Measurements from ENCODE around the gene YIF1A.
"Not testable (repeated sequence)": the region's sequence is repeated elsewhere in the genome, so short reads cannot be mapped to it uniquely, and the experiment has no call there.

The YIF1A gene

GRCh38 chr11:66328302-66329144 is 39.6 kb upstream of the YIF1A start:
- Mint-ChIP-seq H3K4me3 (peak overlapping the region; percentile 58 to 63), H3K4me1 (peaks cover 56% of the 10 kb centered on the region), H3K27ac (peak overlapping the region; percentile 22 to 69), H3K27me3 (no peaks in the 10 kb centered on the region), H3K9me3 (peaks cover 0 to 3% of the 10 kb centered on the region in 2 donors)
- DNase-seq (peak; percentile 82 to 90), ATAC-seq (peak; percentile 87)

DNA sequence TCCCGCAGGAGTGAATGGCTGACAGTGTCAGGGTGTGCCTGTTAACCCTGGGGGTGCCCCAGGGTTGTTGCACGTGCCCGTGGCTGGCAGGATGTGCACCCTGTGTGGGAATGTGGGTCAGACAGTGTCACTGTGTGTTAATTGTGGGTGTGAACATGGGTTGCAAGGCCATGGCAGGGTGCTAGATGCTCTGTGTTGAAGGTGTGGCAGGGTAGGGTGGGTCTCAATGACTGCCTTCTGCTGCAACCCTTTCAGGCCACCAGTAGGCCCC is 39.0 kb upstream of the YIF1A start:
- ATAC-seq (peak; percentile 56), DNase-seq (peak in 1 of 2 donors; percentile 46)
- Mint-ChIP-seq H3K27me3 (no peaks in the 10 kb centered on the region), H3K9me3 (peaks cover 0 to 6% of the 10 kb centered on the region in 2 donors), H3K27ac (peak overlapping the region; percentile 13 to 22), H3K4me1 (peaks cover 56% of the 10 kb centered on the region), H3K4me3 (no peak overlapping the region)

DNA sequence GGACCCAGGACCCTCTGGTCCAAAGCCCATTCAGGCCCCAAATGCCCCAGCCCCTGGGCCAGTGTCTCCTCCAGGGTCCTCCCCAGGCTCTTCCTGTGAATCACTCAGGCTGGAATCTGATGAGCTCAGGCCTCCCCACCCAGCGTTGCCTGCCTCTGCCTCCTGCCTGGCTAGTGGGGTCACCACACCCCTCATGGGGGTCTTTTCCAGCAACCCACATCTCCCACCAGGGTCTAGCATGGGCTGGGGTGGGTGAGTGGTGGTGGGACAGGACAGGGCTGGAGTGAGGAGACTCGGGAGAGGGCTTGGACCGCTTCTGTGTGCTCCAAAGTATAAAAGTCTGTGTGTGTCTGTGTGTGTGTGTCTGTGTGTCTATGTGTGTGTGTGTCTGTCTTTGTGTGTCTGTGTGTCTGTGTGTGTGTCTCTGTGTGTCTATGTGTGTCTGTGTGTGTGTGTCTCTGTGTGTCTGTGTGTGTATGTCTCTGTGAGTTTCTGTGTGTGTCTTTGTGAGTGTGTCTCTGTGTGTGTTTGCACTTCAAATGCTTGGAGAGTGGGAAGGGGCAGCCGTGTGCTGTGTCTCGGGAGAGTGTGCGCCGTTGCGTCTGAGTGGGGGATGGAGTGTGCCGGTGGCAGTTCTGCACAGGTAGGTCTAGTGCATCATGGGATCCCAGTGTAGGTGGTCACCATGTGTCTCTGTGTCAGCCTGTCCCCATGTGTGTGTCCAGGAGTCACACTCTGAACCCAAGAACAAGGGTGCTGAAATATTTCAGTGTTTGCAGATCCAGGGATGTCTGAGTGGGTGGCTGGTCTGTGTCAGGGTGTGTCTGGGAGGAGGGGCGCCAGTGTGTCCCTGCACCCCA is 38.5 kb upstream of the YIF1A start:
- no peaks in the 10 kb centered on the region for H3K27me3 Mint-ChIP-seq
- ATAC-seq (no peak), DNase-seq (no peak)
- peaks cover 59% of the 10 kb centered on the region for H3K4me1 Mint-ChIP-seq
- peak overlapping the region; percentile 10 to 24 for H3K4me3 Mint-ChIP-seq
- peak overlapping the region; percentile 13 to 22 for H3K27ac Mint-ChIP-seq
- H3K9me3 Mint-ChIP-seq = peaks cover 0 to 6% of the 10 kb centered on the region in 2 donors

- Mint-ChIP-seq H3K4me1 (peaks cover 68% of the 10 kb centered on the region), H3K9me3 (peaks cover 0 to 6% of the 10 kb centered on the region in 2 donors), H3K4me3 (peak overlapping the region; percentile 32 to 75), H3K27ac (peak overlapping the region; percentile 75 to 85), H3K27me3 (no peaks in the 10 kb centered on the region)
- ATAC-seq (peak; percentile 63), DNase-seq (peak in 1 of 2 donors; percentile 62)
These were observed 37.5 kb upstream of the YIF1A start for GRCh38 chr11:66326261-66327111.

GRCh38 chr11:66325263-66325671 is 36.3 kb upstream of the YIF1A start:
- Mint-ChIP-seq H3K4me3 (no peak overlapping the region), H3K27me3 (no peaks in the 10 kb centered on the region), H3K27ac (no peak overlapping the region), H3K9me3 (peaks cover 1 to 6% of the 10 kb centered on the region in 2 donors), H3K4me1 (peaks cover 68% of the 10 kb centered on the region)
- ATAC-seq (no peak), DNase-seq (no peak)

GRCh38 chr11:66324664-66325063 is 35.7 kb upstream of the YIF1A start:
- Mint-ChIP-seq H3K4me3 (no peak overlapping the region), H3K9me3 (peaks cover 4 to 6% of the 10 kb centered on the region in 2 donors), H3K4me1 (peaks cover 74% of the 10 kb centered on the region), H3K27ac (no peak overlapping the region), H3K27me3 (no peaks in the 10 kb centered on the region)
- no peak for DNase-seq
- no peak for ATAC-seq

- Mint-ChIP-seq H3K9me3 (peaks cover 6 to 10% of the 10 kb centered on the region in 2 donors), H3K27ac (no peak overlapping the region), H3K4me1 (peaks cover 79% of the 10 kb centered on the region), H3K27me3 (no peaks in the 10 kb centered on the region), H3K4me3 (no peak overlapping the region)
- DNase-seq (no peak), ATAC-seq (no peak)
These were observed 34.7 kb upstream of the YIF1A start for GRCh38 chr11:66323684-66324083.

DNA sequence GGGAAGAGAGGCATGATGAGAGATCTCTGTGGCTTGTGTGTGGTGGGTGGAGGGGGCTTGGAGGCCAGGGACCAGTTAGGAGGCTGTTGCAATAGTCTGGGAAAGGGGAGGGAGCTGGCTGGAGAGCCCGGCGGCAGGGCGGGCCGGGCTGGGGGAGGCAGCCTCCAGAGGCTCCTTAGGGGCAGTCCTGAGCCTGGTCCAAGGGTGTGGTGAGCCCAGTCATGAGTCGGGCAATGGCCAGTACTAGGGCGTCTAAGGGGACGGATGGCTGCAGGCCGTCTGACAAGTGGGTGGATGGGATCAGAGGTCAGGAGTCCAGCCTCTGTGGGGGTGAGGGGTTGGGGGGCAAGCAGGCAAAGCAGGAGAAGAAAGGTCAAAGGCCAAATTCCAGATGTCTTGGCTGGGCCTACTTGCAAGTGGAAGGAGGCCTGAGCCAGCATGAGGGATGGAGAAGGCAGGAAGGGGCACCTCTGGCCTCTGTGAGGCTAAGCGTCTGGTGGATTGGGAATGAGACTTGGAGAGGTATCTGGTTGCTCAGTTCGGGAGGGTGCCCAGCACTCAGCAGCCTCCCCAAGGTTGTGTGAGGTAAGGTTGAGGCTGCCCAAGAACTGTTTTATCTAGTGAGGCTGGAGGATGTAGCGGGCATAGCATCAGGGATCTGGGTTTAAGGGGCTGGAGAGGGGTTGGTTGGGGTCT is 33.9 kb upstream of the YIF1A start:
- ATAC-seq (no peak), DNase-seq (no peak)
- Mint-ChIP-seq H3K27ac (peak overlapping the region in 1 of 2 donors; percentile 82), H3K4me1 (peaks cover 79% of the 10 kb centered on the region), H3K9me3 (peaks cover 6 to 10% of the 10 kb centered on the region in 2 donors), H3K4me3 (no peak overlapping the region), H3K27me3 (no peaks in the 10 kb centered on the region)

DNA sequence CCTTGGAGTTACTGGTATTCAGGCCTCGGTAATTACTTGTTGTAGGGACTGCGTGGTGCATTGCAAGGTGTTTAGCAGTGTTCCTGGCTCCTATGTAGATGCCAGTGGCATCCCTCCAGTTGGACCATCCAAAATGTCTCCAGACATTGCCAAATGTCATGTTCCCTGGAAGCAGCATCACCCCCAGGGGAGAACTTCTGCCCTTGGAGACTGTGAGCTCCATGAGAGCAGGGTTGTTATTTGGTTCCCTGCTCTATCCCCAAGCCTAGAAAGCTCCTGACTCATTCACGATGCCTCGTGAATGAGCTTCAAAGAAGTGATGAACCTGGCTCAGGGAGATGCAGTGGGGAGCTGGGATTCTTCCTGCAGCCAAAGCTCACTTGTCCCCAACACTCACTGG is 32.7 kb upstream of the YIF1A start:
- H3K4me3 Mint-ChIP-seq = no peak overlapping the region
- no peak overlapping the region for H3K27ac Mint-ChIP-seq

DNA sequence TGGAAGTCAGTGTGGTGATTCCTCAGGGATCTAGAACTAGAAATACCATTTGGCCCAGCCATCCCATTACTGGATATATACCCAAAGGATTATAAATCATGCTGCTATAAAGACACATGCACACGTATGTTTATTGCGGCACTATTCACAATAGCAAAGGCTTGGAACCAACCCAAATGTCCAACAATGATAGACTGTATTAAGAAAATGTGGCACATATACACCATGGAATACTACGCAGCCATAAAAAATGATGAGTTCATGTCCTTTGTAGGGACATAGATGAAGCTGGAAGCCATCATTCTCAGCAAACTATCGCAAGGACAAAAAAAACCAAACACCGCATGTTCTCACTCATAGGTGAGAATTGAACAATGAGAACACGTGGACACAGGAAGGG is 31.8 kb upstream of the YIF1A start:
- H3K27me3 Mint-ChIP-seq, ATAC-seq, H3K4me3 Mint-ChIP-seq, DNase-seq, H3K27ac Mint-ChIP-seq: not testable (repeated sequence)
- Mint-ChIP-seq H3K9me3 (peaks cover 6 to 10% of the 10 kb centered on the region in 2 donors), H3K4me1 (peaks cover 73% of the 10 kb centered on the region)

More for the DNA sequence above, 32.7 kb upstream of the YIF1A start:
- H3K27me3 Mint-ChIP-seq = no peaks in the 10 kb centered on the region
- H3K9me3 Mint-ChIP-seq = peaks cover 6 to 10% of the 10 kb centered on the region in 2 donors
- H3K4me1 Mint-ChIP-seq = peaks cover 75% of the 10 kb centered on the region
- ATAC-seq = no peak
- no peak for DNase-seq

DNA sequence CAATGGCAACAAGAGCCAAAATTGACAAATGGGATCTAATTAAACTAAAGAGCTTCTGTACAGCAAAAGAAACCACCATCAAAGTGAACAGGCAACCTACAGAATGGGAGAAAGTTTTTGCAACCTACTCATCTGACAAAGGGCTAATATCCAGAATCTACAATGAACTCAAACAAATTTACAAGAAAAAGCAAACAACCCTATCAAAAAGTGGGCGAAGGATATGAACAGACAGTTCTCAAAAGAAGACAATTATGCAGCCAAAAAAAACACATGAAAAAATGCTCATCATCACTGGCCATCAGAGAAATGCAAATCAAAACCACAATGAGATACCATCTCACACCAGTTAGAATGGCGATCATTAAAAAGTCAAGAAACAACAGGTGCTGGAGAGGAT is 31.3 kb upstream of the YIF1A start:
- peaks cover 73% of the 10 kb centered on the region for H3K4me1 Mint-ChIP-seq
- H3K9me3 Mint-ChIP-seq = peaks cover 6 to 10% of the 10 kb centered on the region in 2 donors

DNA sequence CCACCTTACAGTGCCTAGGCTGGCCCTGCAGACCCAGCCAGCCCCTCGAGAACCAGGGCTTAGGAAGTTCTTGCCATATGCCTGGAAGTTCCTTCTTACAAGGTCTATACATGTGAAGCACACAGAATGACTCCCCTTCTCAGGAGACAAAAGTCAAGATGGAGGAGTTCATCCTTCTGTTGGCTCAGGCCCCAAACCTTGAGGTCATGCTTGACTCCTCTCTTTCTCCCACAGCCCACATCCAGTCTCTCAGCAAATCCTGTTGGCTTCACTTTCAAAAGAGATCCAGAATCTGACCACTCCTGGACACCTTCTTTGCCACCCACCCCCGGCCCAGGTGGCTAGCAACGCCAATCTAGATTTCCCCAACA is 29.6 kb upstream of the YIF1A start:
- H3K4me3 Mint-ChIP-seq = peak overlapping the region; percentile 91 to 95
- H3K4me1 Mint-ChIP-seq = peaks cover 74% of the 10 kb centered on the region
- no peaks in the 10 kb centered on the region for H3K27me3 Mint-ChIP-seq
- peak overlapping the region in 1 of 2 donors; percentile 98 for H3K27ac Mint-ChIP-seq
- DNase-seq (no peak), ATAC-seq (no peak)
- peaks cover 3 to 10% of the 10 kb centered on the region in 2 donors for H3K9me3 Mint-ChIP-seq

More for the DNA sequence above, 31.3 kb upstream of the YIF1A start:
- H3K27me3 Mint-ChIP-seq, DNase-seq, H3K27ac Mint-ChIP-seq, ATAC-seq, H3K4me3 Mint-ChIP-seq: not testable (repeated sequence)

DNA sequence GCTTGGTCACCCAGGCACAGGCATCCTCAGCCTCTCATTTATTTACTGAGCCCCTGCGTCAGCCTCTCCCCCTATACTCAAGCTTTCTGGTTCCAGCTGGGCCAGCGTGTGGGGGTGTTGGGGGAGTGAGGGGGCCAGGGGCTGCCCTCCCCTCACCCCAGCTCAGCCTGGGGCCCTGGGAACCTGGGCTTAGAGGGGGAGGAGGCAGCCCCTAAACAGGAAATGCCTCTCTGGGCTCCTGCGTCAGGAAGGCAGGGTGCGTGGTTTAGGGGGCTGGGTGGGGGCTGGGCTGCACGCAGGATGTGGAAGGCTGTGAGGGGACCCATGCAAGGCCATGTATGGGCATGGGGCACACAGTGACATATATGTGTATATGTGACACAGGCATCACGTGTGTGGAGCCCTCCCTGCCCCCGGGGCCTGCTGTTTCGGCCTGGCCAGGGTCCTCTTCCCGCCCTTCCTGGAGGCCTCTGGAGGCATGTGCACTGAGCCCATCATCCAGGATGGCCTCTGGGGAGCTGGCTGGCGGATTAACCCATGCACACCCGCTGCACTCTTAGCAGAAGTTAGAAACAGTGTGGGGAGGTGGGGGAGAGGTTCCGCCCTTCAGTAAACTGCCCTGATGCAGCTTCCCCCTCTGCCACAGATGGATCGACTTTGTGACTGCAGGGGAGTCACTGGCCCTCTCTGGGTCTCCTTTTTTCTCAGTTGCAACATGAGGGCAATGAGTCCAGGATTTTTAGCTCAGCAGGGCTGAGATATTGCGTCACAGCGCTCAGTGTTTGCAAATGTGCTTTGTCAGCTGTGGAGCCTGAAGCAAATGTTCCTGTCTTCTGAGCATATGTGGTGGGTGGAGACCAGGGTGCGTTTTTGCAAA is 29.0 kb upstream of the YIF1A start:
- H3K4me3 Mint-ChIP-seq = peak overlapping the region; percentile 91 to 95
- peaks cover 79% of the 10 kb centered on the region for H3K4me1 Mint-ChIP-seq
- H3K27ac Mint-ChIP-seq = peak overlapping the region; percentile 96 to 98
- H3K27me3 Mint-ChIP-seq = no peaks in the 10 kb centered on the region
- ATAC-seq (peak; percentile 83), DNase-seq (peak; percentile 66 to 79)
- peaks cover 0 to 10% of the 10 kb centered on the region in 2 donors for H3K9me3 Mint-ChIP-seq

GRCh38 chr11:66317322-66317722 is 28.4 kb upstream of the YIF1A start:
- DNase-seq (peak; percentile 70 to 73), ATAC-seq (peak; percentile 37)
- peaks cover 75% of the 10 kb centered on the region for H3K4me1 Mint-ChIP-seq

More at GRCh38 chr11:66317322-66317722, 28.4 kb upstream of the YIF1A start:
- Mint-ChIP-seq H3K27me3 (no peaks in the 10 kb centered on the region), H3K27ac (peak overlapping the region; percentile 95 to 98), H3K9me3 (peaks cover 0 to 10% of the 10 kb centered on the region in 2 donors), H3K4me3 (peak overlapping the region; percentile 91 to 95)

Data from stimulated activated naive CD8-positive, alpha-beta T cell treated with anti-CD3 and anti-CD28 coated beads, Interleukin-15, amount 100 ng/mL, for 72 hours (primary cell).